GM12878 (cell line): Measurements from ENCODE around the gene TSHZ1. TPM values are rescaled to one million over a fixed set of nuclear protein-coding genes. Genes with fewer than 3 reads are reported as not detected.
A peak's percentile ranks its signal among the peaks of the same experiment; 100 is the strongest.

Source experiments
- ATAC-seq: fragments of 200-7000 bp; cut with Tn5 transposase; 3 replicates; pipeline ENCODE4 v1.9.1; 2020; ENCODE audit warnings: mild to moderate bottlenecking, moderate library complexity
- BruUV-seq: library from RNA; stranded (reverse); fragments of 400-500 nt; replicated peaks from 2 replicates; lab custom pipeline; 2021; lab: Mats Ljungman, UMichigan
- CTCF ChIA-PET: fragments of 300-600 bp; sonication (Branson Sonifier 250); formaldehyde crosslinking; extraction: SDS; loops from one replicate; lab custom pipeline; 2021; ENCODE audit warnings: inconsistent platforms; lab: Yijun Ruan, JAX
- POLR2A ChIA-PET: fragments of 350-600 bp; formaldehyde crosslinking; extraction: SDS; loops from one replicate; lab custom pipeline; 2021; ENCODE audit warnings: inconsistent platforms; lab: Charles Lee
- RAD21 ChIA-PET: fragments of 300-600 bp; sonication (Branson Sonifier 250); formaldehyde crosslinking; loops from one replicate; lab custom pipeline; 2023; ENCODE audit warnings: antibody characterized with exemption; ENCODE audit not compliant: unreplicated experiment; lab: Charles Lee
- SMC1A ChIA-PET: fragments of 300-600 bp; sonication (Branson Sonifier 250); formaldehyde crosslinking; loops from one replicate; lab custom pipeline; 2023; ENCODE audit not compliant: unreplicated experiment, uncharacterized antibody; lab: Charles Lee
- DNase-seq: peaks from one replicate; pipeline ENCODE4 v3.0.0-alpha.2; 2011; ENCODE audit warnings: low read depth, low spot score
- FAIRE-seq: peaks from 3 replicates; lab custom pipeline; 2011; peaks lifted over from hg19 to GRCh38; lab: Jason Lieb, UNC
- H2AFZ ChIP-seq: 2 replicates; pipeline ENCODE4 v1.6.0; 2011; ENCODE audit warnings: low read depth, low read length, control low read depth; ENCODE audit not compliant: control insufficient read depth
- H3K27ac ChIP-seq: 2 replicates; pipeline ENCODE4 v1.5.1; 2011; ENCODE audit warnings: control low read depth; ENCODE audit not compliant: control insufficient read depth, insufficient read depth
- H3K27me3 ChIP-seq, 2 experiments: replicated peaks in 1 of 2; 2 replicates each; pipeline versions ENCODE4 v1.6.0 to v1.6.1; 2011; ENCODE audit warnings: low read length in 1 of 2; ENCODE audit not compliant: control insufficient read depth in 2 of 2, insufficient read depth in 2 of 2
- H3K36me3 ChIP-seq, 2 experiments: 2 replicates each; pipeline ENCODE4 v1.5.1; 2011; ENCODE audit warnings: low read length in 1 of 2; ENCODE audit not compliant: control insufficient read depth in 2 of 2, insufficient read depth in 2 of 2
- H3K4me1 ChIP-seq: 2 replicates; pipeline ENCODE4 v1.6.1; 2011; ENCODE audit warnings: mild to moderate bottlenecking, low read length, moderate library complexity, mixed read lengths; ENCODE audit not compliant: control insufficient read depth, insufficient read depth
- H3K4me2 ChIP-seq: 2 replicates; pipeline ENCODE4 v1.6.0; 2011; ENCODE audit warnings: control low read depth; ENCODE audit not compliant: control insufficient read depth, insufficient read depth
- H3K4me3 ChIP-seq: fragments of 200-600 bp; sonication (generic); 2 replicates; pipeline ENCODE4 v1.5.1; 2016
- H3K79me2 ChIP-seq: 2 replicates; pipeline ENCODE4 v1.6.0; 2011; ENCODE audit warnings: low read length; ENCODE audit not compliant: control insufficient read depth, insufficient read depth
- H3K9ac ChIP-seq: 2 replicates; pipeline ENCODE4 v1.8.0; 2011; ENCODE audit warnings: low read length, control low read depth, mixed read lengths; ENCODE audit not compliant: control insufficient read depth, insufficient read depth
- H3K9me3 ChIP-seq: replicated peaks from 3 replicates; pipeline ENCODE4 v1.5.1; 2011; ENCODE audit warnings: mild to moderate bottlenecking, low read length; ENCODE audit not compliant: control insufficient read depth, insufficient read depth
- H4K20me1 ChIP-seq: 2 replicates; pipeline ENCODE4 v1.6.0; 2011; ENCODE audit not compliant: control insufficient read depth, insufficient read depth
- ATF7 ChIP-seq: fragments of 450-650 bp; IDR thresholded peaks from 2 replicates; pipeline ENCODE4 v1.6.1; 2016; ENCODE audit warnings: low read depth, mild to moderate bottlenecking
- BACH1 ChIP-seq: fragments of 450-650 bp; IDR thresholded peaks from 2 replicates; pipeline ENCODE4 v1.6.1; 2017; ENCODE audit warnings: mild to moderate bottlenecking, borderline replicate concordance
- E2F4 ChIP-seq: IDR thresholded peaks from 2 replicates; pipeline ENCODE4 v1.6.1; 2012; ENCODE audit warnings: low read depth, low read length, improper control_type of control experiment
- E2F8 ChIP-seq: fragments of 450-650 bp; IDR thresholded peaks from 2 replicates; pipeline ENCODE4 v1.6.1; 2018; ENCODE audit warnings: mild to moderate bottlenecking, low read depth, moderate library complexity; ENCODE audit not compliant: partially characterized antibody
- EZH2 ChIP-seq: IDR thresholded peaks from 2 replicates; pipeline ENCODE4 v1.6.1; 2012; ENCODE audit warnings: low read depth, mild to moderate bottlenecking, control low read depth, inconsistent platforms, low read length, borderline replicate concordance; ENCODE audit not compliant: control insufficient read depth
- FOS ChIP-seq: IDR thresholded peaks from 3 replicates; pipeline ENCODE4 v1.6.1; 2011; ENCODE audit warnings: borderline replicate concordance; ENCODE audit not compliant: insufficient read length; ENCODE audit errors: extremely low read depth
- KLF5 ChIP-seq: fragments of 450-650 bp; IDR thresholded peaks from 2 replicates; pipeline ENCODE4 v1.6.1; 2014; ENCODE audit warnings: mild to moderate bottlenecking; ENCODE audit not compliant: partially characterized antibody
- MYC ChIP-seq: IDR thresholded peaks from 2 replicates; pipeline ENCODE4 v1.6.1; 2011; ENCODE audit warnings: mild to moderate bottlenecking, low read length, moderate library complexity, inconsistent platforms; ENCODE audit not compliant: insufficient read depth, insufficient replicate concordance, insufficient read length, severe bottlenecking
- RBBP5 ChIP-seq: fragments of 200-600 bp; sonication (generic); conservative IDR thresholded peaks from 2 replicates; pipeline ENCODE4 v1.6.1; 2016
- YBX1 ChIP-seq: fragments of 450-650 bp; IDR thresholded peaks from 2 replicates; pipeline ENCODE4 v1.6.1; 2016; ENCODE audit warnings: antibody characterized with exemption
- ZNF384 ChIP-seq: IDR thresholded peaks from 2 replicates; pipeline ENCODE4 v1.6.1; 2012; ENCODE audit warnings: low read depth, mild to moderate bottlenecking, low read length, improper control_type of control experiment, borderline replicate concordance
- ZNF592 ChIP-seq: fragments of 450-650 bp; IDR thresholded peaks from 2 replicates; pipeline ENCODE4 v1.6.1; 2017; ENCODE audit warnings: mild to moderate bottlenecking, moderate library complexity
- WGBS: methylation state at CpG from one replicate; pipeline ENCODE4 v1.1.6; 2016; ENCODE audit warnings: low lambda C conversion rate; ENCODE audit not compliant: insufficient replicate concordance, insufficient coverage; ENCODE audit errors: missing lambda C conversion rate; 5-methylcytosine and 5-hydroxymethylcytosine counted together
- in situ Hi-C: fragments of 300-500 bp; cut with MboI; formaldehyde crosslinking; loops from 9 replicates; pipeline ENCODE4 v1.14.3; 2018; ENCODE audit warnings: mixed read lengths
- intact Hi-C: fragments of 100-400 bp; cut with micrococcal nuclease; formaldehyde crosslinking; loops from one replicate; pipeline ENCODE4 v1.14.2; 2022; ENCODE audit not compliant: unreplicated experiment
- polyA plus RNA-seq, 11 experiments: library from polyadenylated mRNA; depleted of rRNA in 4 of 11; unstranded in 6 of 11; stranded (reverse) in 5 of 11; fragments of >200 nt; fragmentation: Nextera tagmentation in 4 of 11; fragmentation: Illumina TruSeq in 1 of 11; extraction: Ambion mirVana in 4 of 11; extraction: Trizol in 1 of 11; gene quantifications; 1 replicate in 1 of 11; 2 replicates in 10 of 11; pipeline versions ENCODE4 v1.2.1 to v1.2.3, GENCODE V29; 2011 to 2016; ENCODE audit warnings: inconsistent platforms in 2 of 11, missing spikeins in 2 of 11, low read depth in 1 of 11
- total RNA-seq, 4 experiments: library from RNA; depleted of rRNA in 3 of 4; stranded (reverse); fragments of >200 nt in 3 of 4; fragmentation: Illumina TruSeq in 1 of 4; extraction: Trizol in 1 of 4; gene quantifications; 2 replicates each; pipeline versions ENCODE4 v1.2.1 to v1.2.3, GENCODE V29; 2013 to 2021

Gene TSHZ1
- total and polyA plus RNA-seq, 10 of the 15 experiments (the other 5 are each of a cell fraction or from before 2014, with no cell fraction given): 2.2 to 15.2 (median 5.1) TPM

GRCh38 chr18:75214332-75214690 is 3.7 kb downstream of the TSHZ1 start:
- Histone ChIP-seq H3K4me1 (peaks cover 10% of the 10 kb centered on the region; the same call in 1 of the 2 replicates), H3K9ac (no peak overlapping the region), H3K27me3 (no peaks in the 10 kb centered on the region), H3K36me3 (no peaks in the 10 kb centered on the region), H4K20me1 (no peaks in the 10 kb centered on the region), H2AFZ (no peak overlapping the region), H3K9me3 (no peaks in the 10 kb centered on the region), H3K79me2 (peaks cover 35% of the 10 kb centered on the region), H3K4me3 (no peak overlapping the region), H3K27ac (no peak overlapping the region), H3K4me2 (peak overlapping the region; percentile 52; the same call in 1 of the 2 replicates)
- 97% methylated on average over 5 of the region's 5 CpGs for WGBS
- FAIRE-seq (no peak), ATAC-seq (no peak), DNase-seq (no peak)
- TF ChIP-seq ATF7 (no peak), YBX1 (no peak), MYC (no peak), ZNF384 (no peak), KLF5 (no peak), BACH1 (no peak), E2F8 (no peak), FOS (no peak), RBBP5 (no peak), E2F4 (no peak), EZH2 (no peak), ZNF592 (no peak)
- ChIA-PET RAD21 (no interaction called here), POLR2A (no interaction called here), CTCF (interaction anchor here (0.8 kb wide), 1 partner anchor 39 kb away, joined by 3 read pairs; no protein-coding TSS in a partner anchor), SMC1A (interaction anchor here (0.8 to 1.2 kb wide), 2 partner anchors 10 to 49 kb away, joined by 3 read pairs; no protein-coding TSS in a partner anchor)
- in situ Hi-C loops: loop anchor here (25.0 kb wide), 1 partner anchor 1898 kb away; no protein-coding TSS in a partner anchor
- intact Hi-C loops: loop anchor here (5.0 kb wide), 2 partner anchors 562 to 617 kb away; partner anchors contain the start of gene ZNF407
- BruUV-seq: no TSS peak
